HG02588 (cell line): ENCODE measurements around the gene ERBB4.
"Not testable (repeated sequence)": the region's sequence is repeated elsewhere in the genome, so short reads cannot be mapped to it uniquely, and the experiment has no call there.

Source experiments
- ATAC-seq: cut with Tn5 transposase; IDR thresholded peaks from one replicate; pipeline ENCODE4 v1.9.1; 2021; ENCODE audit warnings: mild to moderate bottlenecking, moderate library complexity; ENCODE audit not compliant: unreplicated experiment

ERBB4 gene

GRCh38 chr2:212311807-212312404, 226.7 kb downstream of the ERBB4 start:
- ATAC-seq, result no peak

- ATAC-seq, result no peak
These were observed 238.7 kb downstream of the ERBB4 start for GRCh38 chr2:212299943-212300342.

- ATAC-seq, result no peak
These were observed 239.3 kb downstream of the ERBB4 start for GRCh38 chr2:212299333-212299732.

GRCh38 chr2:212295571-212295970, 243.0 kb downstream of the ERBB4 start:
- ATAC-seq, result no peak

GRCh38 chr2:212294816-212295215, 243.8 kb downstream of the ERBB4 start:
- ATAC-seq, result no peak

GRCh38 chr2:212289301-212289700, 249.3 kb downstream of the ERBB4 start:
- no peak for ATAC-seq

GRCh38 chr2:212288308-212288707, 250.3 kb downstream of the ERBB4 start:
- no peak for ATAC-seq

GRCh38 chr2:212284166-212284565, 254.4 kb downstream of the ERBB4 start:
- ATAC-seq, result no peak

GRCh38 chr2:212282671-212283261, 255.8 kb downstream of the ERBB4 start:
- no peak for ATAC-seq

GRCh38 chr2:212276813-212277212, 261.8 kb downstream of the ERBB4 start:
- no peak for ATAC-seq

- no peak for ATAC-seq
These were observed 264.4 kb downstream of the ERBB4 start for GRCh38 chr2:212274215-212274614.

- ATAC-seq, result no peak
These were observed 267.0 kb downstream of the ERBB4 start for GRCh38 chr2:212271583-212271982.

- no peak for ATAC-seq
These were observed 269.6 kb downstream of the ERBB4 start for GRCh38 chr2:212269005-212269404.

GRCh38 chr2:212266297-212266696, 272.3 kb downstream of the ERBB4 start:
- no peak for ATAC-seq

- ATAC-seq, result no peak
These were observed 272.8 kb downstream of the ERBB4 start for GRCh38 chr2:212265777-212266176.

GRCh38 chr2:212264187-212264586, 274.4 kb downstream of the ERBB4 start:
- ATAC-seq, result no peak

- no peak for ATAC-seq
These were observed 279.4 kb downstream of the ERBB4 start for GRCh38 chr2:212259226-212259625.

- ATAC-seq, result no peak
These were observed 284.3 kb downstream of the ERBB4 start for GRCh38 chr2:212254339-212254738.

- no peak for ATAC-seq
These were observed 289.2 kb downstream of the ERBB4 start for GRCh38 chr2:212249451-212249850.

- ATAC-seq, result no peak
These were observed 292.7 kb downstream of the ERBB4 start for GRCh38 chr2:212245880-212246279.

GRCh38 chr2:212242724-212243123, 295.9 kb downstream of the ERBB4 start:
- ATAC-seq, result no peak

GRCh38 chr2:212238152-212238551, 300.4 kb downstream of the ERBB4 start:
- not testable (repeated sequence) for ATAC-seq
